GM18519 (cell line): ENCODE data around the gene ZNF503.

Experiments used
- ATAC-seq: cut with Tn5 transposase; IDR thresholded peaks from one replicate; pipeline ENCODE4 v1.9.1; 2021; ENCODE audit warnings: mild to moderate bottlenecking, moderate library complexity; ENCODE audit not compliant: unreplicated experiment, low FRiP score

The ZNF503 gene

DNA sequence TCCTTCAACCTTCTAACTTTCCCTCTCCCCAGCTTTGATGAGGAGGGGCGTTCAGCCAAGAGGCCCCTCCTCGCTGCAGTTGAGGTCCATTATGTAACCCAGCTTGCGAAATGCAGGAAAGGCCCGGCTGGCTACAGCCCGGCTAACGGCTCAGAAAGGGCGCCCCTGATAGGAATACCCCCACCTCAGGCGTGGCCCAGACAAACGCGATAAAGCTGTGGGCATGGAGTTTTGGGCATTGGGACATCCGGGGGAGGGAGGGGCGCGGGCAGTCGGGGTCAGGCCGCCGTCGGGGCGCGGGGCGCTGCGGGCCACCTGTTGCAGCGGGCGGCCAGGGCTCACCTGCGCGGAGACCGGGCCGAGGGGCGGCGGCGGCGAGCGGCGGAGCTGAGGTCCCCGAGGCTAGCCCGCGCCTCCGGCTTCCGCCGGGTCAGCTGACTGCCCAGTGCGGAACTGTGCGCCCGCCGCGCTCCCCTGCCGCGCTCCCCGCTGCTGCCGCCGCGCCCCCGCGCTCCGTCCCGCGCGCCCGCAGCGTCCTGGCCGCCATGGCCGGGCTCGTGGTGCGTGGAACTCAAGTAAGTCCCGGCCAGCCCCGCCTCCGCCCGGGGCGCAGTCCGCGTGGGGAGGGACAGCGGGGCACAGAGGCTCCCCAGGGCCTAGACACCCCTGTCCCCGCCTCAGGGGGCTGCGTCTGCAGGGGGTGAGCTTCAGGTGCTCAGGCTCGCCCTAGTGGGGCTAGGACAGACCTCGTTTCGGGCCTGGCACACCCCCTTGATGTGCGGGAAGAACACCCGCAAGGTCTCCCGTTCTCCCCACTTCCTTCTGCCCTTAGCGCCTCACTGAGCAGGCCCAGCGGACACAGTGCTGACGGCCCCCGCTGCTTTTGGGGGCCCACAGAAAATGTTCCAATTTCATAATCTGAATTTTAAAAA is 29.9 kb upstream of the ZNF503 start, which contains the start of gene LRMDA:
LRMDA (plus strand) TSS at position 445 of the 932 bp plus-strand sequence.
- no peak for ATAC-seq

DNA sequence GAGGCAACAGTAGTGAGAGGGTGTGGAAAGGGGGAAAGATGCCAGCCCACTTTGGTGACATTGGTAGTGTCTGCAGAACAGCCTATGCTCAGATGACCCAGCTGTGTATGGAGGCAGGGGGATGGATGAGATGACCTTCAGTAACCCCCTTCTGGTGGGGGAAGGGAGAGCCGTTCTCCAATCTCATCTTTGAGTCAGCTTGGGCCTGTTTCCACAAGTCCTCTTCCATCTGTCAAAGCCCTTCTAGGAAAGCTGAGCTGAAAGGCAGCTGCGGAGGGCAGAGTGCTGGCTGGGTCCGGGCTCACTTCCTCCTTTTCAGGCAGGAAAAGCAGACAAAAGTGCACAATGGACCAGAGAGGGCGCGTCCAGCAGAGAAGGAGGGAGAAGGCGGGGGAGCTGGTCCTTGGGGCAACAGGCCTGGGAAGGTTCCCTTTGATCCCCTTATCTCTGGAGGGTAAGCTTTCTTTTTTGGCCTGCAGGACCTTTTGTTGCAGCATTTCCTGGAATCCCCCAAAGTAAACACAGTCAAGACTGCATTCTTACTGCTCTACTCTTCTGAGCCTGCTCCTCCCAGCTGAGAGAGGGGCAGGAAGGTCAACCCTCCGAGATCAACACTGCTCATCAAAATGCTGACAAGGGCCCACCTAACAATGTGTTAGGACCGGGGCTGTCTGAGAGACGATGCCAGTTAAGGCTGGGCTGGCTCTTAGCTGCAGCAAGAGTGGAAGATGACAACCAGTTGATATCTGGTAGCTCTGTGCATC is 28.6 kb upstream of the ZNF503 start:
- ATAC-seq = no peak

DNA sequence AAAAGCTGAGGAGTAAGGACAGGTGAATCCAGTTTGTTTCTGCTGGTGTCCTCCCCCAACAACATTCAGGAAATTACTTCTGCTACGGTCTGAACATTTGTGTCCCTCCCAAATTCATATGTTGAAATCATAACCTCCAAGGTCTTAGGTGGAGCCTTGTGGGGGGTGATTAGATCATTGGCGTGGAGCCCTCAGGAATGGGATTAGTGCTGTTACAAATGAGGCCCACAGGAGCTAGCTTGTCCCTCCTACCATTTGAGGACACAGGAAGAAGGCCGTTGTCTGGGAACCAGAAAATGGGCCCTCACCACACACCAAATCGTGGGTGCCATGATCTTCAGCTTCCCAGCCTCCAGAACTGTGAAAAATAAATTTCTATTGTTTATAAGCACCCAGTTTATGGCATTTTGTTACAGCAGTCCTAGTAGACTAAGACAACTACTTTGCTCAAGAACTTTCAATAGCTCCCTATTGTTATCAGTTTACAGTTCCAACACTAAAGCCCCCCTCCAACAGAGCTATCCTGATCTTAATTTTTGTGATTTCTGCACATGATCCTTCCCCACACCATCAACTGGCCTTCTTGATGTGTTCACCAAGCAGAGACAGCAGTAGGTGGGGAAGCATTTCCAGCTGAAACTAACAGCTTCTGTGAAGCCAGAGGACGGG is 27.7 kb upstream of the ZNF503 start:
- no peak for ATAC-seq

DNA sequence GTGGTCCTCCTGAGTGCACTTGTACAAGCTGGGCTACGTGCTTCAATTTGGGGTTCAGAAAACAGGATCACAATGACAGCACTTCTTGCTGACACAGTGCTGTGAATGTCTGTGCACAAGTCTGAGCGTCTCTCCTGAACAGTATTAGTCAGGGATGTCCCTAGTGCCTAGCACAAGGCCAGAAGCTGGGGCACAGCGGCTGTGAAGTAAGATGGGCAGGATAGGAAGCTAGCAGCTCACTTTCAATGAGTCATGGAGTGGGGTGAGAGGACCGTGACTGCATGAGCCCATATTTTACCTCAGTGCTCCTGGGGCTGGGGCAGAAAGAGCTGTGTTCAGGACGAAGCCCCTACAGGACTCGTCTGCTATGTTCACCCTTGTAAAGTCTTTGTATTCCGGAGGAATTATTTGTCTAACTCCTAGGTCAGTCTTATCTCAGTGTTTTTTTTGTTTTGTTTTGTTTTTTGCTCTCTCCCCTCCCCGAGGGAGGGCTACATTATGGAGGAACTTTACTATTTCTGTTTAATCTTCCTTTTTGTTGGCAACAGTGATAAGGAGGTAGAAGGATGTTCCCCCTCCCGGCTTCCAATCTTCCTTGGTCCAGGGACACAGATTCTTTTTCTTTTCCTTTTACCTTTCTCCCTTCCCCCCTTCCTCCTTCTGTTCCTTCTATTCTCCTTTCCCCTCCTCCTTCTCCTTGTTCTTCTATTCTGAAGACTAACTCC is 27.0 kb upstream of the ZNF503 start:
- no peak for ATAC-seq

DNA sequence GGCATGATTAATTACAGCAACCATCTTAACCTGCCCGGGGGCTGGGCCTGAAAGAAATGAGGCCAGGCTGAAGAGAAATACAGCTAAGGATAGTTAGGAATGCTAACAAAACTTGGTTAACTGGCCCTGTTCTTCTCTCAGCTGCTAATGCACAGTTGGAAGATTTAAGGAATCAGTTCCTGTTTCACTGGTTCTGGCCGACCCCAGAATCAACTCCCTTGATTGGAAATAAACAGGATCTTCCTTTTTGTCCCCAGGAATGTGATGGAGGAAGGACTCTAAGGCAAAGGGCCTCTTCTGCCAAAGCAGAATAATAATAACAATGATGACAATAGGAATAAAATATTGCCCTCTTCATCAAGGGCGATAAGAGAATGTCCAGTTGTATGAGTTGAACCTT is 26.4 kb upstream of the ZNF503 start:
- ATAC-seq = no peak

DNA sequence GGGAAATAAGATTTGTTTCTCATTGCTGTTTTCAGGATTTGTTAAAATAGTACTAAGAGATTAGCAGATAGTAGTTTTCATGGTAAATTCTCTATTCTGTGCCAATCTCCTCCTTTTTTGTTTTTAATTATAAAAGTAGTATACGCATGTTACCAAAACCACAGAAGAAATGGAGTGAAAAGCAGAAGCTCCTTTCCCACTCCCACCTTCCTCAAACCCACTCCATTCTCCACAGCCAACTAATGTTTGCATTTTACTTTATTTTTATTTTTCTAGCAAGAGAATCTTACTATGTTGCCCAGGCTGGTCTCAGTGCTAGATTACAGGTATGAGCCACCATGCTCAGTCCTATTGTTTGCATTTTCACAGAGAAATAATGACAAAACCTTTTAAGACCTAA is 25.3 kb upstream of the ZNF503 start:
- no peak for ATAC-seq

DNA sequence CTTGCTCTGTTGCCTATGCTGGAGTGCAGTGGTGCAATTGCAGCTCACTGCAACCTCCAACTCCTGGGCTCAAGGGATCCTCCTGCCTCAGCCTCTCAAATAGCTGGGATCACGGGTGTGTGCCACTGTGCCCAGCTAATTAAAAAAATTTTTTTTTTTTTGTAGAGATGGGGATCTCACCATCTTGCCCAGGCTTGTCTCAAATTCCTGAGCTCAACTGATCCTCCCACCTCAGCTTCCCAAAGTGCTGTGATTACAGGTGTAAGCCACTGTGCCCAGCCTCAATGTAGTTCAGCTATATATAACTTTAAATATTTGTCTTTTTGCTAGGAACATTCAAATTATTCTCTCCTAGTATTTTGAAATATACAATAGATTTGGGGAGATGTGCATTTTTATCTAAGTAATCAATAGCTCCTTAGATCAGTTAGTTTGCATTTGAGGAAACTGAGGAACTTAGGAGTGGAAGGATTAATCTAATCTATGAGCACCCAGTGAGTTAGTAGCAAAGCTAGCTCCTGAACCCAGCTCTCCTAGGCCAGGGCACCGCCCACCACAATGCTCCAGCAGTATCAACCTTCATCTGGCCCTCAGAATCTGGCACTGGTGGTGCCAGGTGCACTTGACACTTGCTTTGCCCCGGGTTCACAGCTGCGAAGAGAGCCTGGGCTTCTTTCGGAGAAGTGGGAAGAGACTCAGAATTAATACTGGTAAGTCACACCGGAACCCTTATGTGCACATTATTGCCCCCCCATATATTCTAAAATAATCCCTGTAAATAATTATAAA is 23.9 kb upstream of the ZNF503 start:
- no peak for ATAC-seq

DNA sequence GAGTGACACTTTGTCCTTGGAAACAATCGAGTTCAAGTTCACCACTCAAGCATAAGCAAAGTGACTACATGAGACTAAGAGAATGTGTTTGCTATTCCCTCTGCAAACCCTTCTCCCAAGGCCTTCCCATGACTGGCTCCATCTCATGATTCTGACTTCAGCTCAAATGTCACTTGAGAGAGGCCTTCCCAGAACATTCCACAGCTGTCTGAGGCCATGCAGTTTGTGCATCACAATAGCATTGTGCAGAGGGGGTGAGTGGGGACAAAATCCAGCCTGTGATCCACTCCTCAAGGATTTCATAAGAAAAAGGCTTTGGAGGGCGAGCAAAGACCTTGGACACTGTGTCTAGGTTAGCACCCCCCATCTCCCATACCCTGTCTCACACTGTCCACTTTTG is 23.0 kb upstream of the ZNF503 start:
- ATAC-seq = no peak

DNA sequence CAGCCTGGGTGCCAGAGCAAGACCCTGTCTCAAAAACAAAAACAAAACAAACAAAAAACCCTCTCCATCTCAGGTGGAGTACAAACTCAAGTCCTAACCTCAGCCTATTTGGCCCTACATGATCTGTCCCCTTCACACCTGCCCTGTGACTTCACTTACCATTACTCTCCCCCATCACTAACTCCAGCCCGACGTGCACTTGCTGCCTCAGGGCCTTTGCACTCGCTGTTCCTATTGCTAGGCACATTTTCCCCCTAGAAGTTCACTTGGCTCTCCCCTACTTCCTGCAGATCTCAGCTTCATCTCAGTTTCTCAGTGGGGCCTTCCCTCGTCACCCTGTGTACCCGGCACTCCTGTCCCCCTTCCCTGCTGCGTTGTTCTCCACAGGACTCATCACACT is 21.3 kb upstream of the ZNF503 start:
- ATAC-seq = no peak

DNA sequence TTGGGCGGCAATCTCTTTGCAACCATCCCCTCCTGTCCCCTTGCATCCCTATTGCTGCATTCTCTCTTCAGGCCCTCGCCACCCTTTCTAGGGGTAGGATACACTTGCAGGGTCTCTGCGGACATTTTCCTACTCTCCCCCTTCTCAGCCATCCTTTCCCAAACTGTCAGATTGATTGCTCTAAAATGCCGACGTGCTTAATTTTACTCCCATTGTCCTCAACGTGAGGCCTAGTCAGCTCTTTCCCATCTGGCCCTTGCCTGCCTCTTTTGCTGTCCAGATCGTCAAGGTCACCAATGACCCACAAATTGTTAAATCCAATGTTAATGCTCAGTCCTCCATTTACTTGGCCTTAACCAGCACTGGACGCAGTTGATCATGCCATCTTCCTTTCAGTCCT is 17.1 kb upstream of the ZNF503 start:
- no peak for ATAC-seq

DNA sequence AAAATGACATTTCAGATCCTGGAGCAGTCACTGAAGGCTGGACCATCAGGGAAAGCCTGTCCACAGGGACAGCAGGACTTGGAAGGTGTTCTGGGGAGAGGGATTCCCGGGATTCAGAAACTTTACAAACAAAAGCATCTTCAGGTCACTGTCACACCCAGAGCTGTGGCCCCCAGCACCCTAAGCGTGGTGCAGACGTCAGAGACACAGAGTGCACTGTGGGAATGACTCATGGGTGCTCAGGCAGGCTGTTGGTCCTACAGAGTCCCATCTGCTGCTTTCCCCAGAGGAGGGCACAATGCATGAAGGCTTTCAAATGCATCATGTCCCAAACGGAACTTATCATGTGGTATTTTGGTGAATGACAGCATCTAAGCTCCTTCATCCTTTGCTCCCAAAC is 16.7 kb upstream of the ZNF503 start:
- ATAC-seq = no peak

DNA sequence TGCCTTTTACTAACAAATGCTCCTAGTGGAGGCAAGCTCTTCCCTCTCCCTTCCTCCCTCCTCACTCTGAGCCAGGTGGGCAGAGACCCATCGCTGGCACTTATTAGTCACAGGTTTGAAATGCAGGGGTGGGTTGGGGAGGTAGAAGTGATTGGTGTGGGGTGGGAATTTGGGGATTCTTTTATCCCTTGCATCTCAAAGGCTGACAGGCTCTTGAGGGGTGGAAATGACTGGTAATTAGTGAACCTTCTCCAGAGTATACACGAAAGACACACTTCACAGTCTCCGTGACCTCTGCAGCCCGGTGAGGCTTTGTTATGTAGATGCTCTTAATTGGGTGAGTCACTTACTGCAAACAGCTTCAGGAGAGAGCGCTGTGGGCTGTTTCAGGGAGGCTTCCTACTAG is 16.0 kb upstream of the ZNF503 start:
- ATAC-seq = no peak

DNA sequence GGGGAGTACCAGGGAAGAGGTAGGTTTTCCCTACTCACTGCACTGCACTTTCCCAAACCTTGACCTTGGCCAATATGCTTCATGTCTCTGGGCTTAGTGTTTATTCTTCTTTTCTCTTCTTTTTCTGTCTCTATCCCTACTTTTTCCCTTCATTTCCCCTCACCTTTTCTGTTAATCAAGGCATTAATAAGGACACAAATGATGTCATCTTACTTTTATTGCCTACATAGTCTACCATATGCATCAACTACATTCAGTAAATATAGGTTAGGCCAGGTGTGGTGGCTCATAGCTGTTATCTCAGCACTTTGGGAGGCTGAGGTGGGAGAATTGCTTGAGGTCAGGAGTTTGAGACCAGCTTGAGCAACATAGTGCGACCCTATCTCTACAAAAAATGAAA is 13.0 kb upstream of the ZNF503 start:
- ATAC-seq = no peak

DNA sequence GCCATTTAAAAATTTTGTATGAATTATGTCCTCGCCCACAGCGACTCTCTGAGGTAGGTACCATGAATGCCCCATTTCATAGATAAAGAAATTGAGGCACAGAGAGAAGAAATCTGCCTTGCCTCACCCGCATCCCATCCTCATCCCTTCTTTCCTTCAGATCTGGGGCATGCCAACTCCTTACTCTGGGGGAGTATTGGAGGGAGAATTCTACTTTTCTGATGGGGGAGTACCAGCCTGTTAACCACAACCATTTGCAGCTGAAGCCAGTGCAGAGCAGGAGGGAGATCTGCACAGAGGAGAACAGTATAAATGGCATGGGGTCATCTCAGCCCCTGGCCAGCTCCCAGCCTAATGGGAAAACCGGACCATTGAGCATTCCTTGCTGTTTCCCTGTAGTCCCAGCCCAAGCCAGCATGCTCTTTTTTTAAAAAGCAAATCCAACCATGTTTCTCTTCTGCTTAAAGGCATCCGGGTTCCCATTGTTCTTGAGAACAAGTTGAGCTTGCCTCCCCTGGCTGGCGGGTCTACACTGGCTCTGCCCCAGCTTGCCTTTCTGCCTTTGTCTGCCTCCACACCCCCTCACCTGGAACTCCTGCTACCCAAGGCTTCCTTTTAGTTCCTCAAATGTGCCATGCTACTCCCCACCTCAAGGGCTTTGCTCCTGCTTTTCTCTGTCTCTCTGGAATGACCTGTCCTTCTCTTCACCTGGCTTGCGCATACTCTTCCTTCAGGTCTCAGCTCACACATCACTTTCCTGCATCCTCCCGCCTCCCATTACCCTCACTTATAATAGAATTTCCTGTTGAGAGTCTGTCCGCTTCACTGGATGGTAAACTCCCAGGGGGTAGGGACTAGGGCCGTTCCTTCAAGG is 8.8 kb upstream of the ZNF503 start:
- ATAC-seq = no peak

DNA sequence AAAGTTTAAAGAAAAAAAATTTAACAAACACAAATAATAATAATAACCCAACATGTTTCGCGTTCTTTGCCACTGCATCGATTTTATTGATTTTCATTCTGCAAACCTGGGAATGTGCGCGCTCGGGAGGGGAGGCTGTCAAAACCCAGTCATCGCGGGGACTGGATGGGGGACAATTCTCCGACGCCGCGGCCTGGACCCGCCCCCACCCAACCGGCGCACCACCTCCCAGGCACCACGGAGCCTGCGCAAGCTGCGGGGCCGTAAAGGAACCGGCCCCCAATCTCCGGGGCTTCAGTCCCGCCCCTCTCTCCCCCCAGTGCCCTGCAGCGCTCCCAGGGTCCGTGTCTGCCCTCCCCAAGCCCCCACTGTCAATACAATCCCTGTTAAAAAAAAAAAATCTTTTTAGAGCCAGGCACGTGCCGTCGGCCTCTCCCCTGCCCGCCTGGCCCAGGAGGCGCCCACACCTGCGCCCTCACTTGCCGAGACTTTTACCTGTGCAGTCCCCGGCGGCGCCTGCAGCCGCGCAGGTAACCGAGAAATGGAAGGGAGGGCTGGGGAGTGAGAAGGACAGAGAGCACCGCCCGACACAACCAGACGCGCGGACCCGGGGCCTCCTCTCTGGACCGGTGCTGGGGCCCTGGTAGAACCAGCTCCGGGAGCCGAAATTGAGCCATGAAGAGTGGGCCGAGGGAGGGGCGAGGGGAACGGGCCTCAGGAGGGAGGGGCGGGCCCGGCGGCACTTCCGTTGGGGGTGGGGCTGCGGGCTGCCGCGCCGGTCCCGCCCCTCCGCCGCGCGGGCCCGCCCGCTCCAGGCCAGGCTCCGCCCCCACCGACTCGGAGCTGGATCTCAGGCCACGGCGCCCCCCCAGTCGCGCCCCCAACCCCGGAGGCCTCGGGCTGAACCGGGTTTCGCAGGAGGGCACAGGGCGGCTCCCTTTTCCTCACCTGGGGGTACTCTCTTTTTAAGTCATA is 7.6 kb upstream of the ZNF503 start:
- ATAC-seq = no peak

DNA sequence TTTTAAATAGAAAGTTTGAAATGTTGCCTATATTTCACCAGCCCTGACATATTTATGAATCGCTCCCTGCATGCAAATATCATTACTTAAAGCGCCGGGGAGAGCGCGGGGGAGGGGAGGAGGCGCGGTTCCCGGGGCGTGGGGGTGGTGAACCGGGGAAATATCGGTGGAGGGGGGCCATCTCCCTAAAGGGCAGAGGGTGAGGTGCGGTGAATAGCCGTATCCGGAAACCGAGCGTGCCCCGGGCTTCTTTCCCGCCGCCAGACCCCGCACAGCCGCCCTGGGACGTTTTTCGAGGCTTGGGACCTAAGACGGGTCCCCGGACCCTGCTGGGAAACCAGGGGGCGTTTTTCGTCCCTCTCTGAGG is 6.9 kb upstream of the ZNF503 start:
- no peak for ATAC-seq

DNA sequence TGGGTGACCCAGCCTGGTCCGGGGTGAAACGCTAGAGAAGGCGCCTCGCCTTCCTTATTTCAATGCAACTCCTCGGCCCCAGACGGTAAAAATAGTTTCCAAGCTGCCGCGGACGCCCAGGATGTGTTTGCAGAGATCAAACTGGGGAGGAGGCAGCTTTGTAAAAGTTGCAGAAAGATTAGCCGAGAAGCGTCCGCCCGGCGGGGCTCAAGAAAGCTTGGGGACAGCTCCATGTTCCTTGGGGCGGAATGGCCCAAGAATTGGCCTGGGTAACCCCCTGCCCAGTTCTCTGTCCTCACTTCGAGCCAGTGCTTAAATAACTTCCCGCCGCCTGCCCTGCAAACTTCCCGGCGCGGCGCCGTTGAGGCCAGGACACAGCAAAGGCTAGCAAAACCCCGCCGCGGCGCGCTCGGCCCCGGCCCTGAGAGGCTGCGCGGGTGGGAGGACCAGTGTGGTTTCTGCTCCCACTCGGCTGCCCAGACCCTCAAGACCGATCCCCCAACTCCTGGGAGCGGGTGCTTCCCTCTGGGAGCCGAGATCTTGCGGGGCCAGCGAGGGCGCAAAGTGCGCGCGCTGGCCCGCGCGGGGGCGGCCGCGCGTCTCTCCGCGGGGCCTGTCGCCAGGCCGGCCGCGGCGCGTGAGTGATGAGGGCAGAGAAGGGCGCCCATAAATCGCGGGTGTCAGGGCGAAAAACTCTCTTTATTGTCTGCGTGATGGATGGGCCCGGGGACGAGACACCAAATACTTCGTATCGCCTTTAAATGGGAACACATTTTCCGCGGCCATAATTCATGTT is 6.3 kb upstream of the ZNF503 start:
- ATAC-seq = no peak
